Ovary (tissue), 3 donors: Measurements from ENCODE around the gene ADCY1.

Experiments
- CTCF ChIP-seq, 3 donors: fragments of 450-650 bp in 2 of 3; fragments of 200-600 bp in 1 of 3; IDR thresholded peaks; one replicate each; pipeline versions ENCODE4 v1.5.1 to v1.8.0; 2016 to 2022; ENCODE audit warnings: antibody characterized with exemption in 3 of 3, mild to moderate bottlenecking in 1 of 3
- EP300 ChIP-seq: sonication (generic); formaldehyde crosslinking; IDR thresholded peaks from one replicate; pipeline ENCODE4 v1.6.1; 2017; ENCODE audit warnings: antibody characterized with exemption
- POLR2A ChIP-seq: fragments of 450-650 bp; IDR thresholded peaks from one replicate; pipeline ENCODE4 v1.6.1; 2017; ENCODE audit warnings: antibody characterized with exemption, mild to moderate bottlenecking, moderate library complexity
- donor health status: DM: no; HTN: no; CAD: no.

GRCh38 chr7:45598886-45599520, 24.8 kb downstream of the ADCY1 start:
- TF ChIP-seq EP300 (no peak), POLR2A (no peak), CTCF (IDR thresholded peaks at IDR 0.05) (no peak)
